CD14-positive monocyte (primary cell): ENCODE measurements around the gene NBAS. TPM values are rescaled to one million over a fixed set of nuclear protein-coding genes. Genes with fewer than 3 reads are reported as not detected.
A peak's percentile ranks its signal among the peaks of the same experiment; 100 is the strongest.

Source experiments
- DNase-seq, 3 donors: peaks; one replicate each; pipeline ENCODE4 v3.0.0-alpha.2; 2011 to 2022
- H2AFZ ChIP-seq: 2 replicates; pipeline ENCODE4 v1.6.0; 2012; ENCODE audit warnings: mild to moderate bottlenecking, low read depth, low read length, inconsistent platforms; ENCODE audit not compliant: insufficient read depth, poor library complexity, severe bottlenecking
- H3K27ac ChIP-seq, 2 donors: 1 replicate in 1 of 2; 2 replicates in 1 of 2; pipeline ENCODE4 v1.5.1; 2012 to 2013; ENCODE audit warnings: low read length in 2 of 2, control low read depth in 1 of 2, inconsistent platforms in 1 of 2, low read depth in 1 of 2, mild to moderate bottlenecking in 1 of 2
- H3K27me3 ChIP-seq, 2 donors: one replicate each; pipeline versions ENCODE4 v1.6.0 to v1.6.1; 2011 to 2013; ENCODE audit warnings: low read length in 2 of 2; ENCODE audit not compliant: control insufficient read depth in 2 of 2, insufficient read depth in 2 of 2
- H3K36me3 ChIP-seq, 2 donors: replicated peaks in 1 of 2; 1 replicate in 1 of 2; 2 replicates in 1 of 2; pipeline versions ENCODE4 v1.5.1 to v1.6.1; 2012 to 2013; ENCODE audit warnings: low read length in 2 of 2, control low read depth in 1 of 2, inconsistent platforms in 1 of 2, mild to moderate bottlenecking in 1 of 2; ENCODE audit not compliant: insufficient read depth in 2 of 2, control insufficient read depth in 1 of 2
- H3K4me1 ChIP-seq, 2 donors: 1 replicate in 1 of 2; 2 replicates in 1 of 2; pipeline versions ENCODE4 v1.5.1 to v1.6.1; 2012 to 2013; ENCODE audit warnings: low read length in 2 of 2, control low read depth in 1 of 2, inconsistent platforms in 1 of 2, mild to moderate bottlenecking in 1 of 2, moderate library complexity in 1 of 2; ENCODE audit not compliant: insufficient read depth in 2 of 2, control insufficient read depth in 1 of 2
- H3K4me2 ChIP-seq: replicated peaks from 2 replicates; pipeline ENCODE3; 2012; ENCODE audit warnings: low read length, moderate library complexity, mild to moderate bottlenecking; ENCODE audit not compliant: poor library complexity, severe bottlenecking; ENCODE audit errors: extremely low read depth
- H3K4me3 ChIP-seq, 3 experiments: fragments of 200-600 bp in 1 of 3; sonication (generic) in 1 of 3; replicated peaks in 1 of 3; 1 replicate in 2 of 3; 2 replicates in 1 of 3; pipeline ENCODE4 v1.5.1; 2011 to 2013; ENCODE audit warnings: low read length in 3 of 3, mild to moderate bottlenecking in 3 of 3, control low read depth in 2 of 3, low read depth in 2 of 3, inconsistent platforms in 1 of 3, moderate library complexity in 1 of 3
- H3K79me2 ChIP-seq: 2 replicates; pipeline ENCODE4 v1.6.0; 2012; ENCODE audit warnings: mild to moderate bottlenecking, control low read depth, inconsistent platforms, low read length, moderate library complexity; ENCODE audit not compliant: insufficient read depth
- H3K9ac ChIP-seq: 2 replicates; pipeline ENCODE4 v1.6.0; 2017; ENCODE audit warnings: low read length, mild to moderate bottlenecking; ENCODE audit not compliant: insufficient read depth, poor library complexity, severe bottlenecking
- H3K9me3 ChIP-seq, 2 donors: replicated peaks in 1 of 2; 1 replicate in 1 of 2; 2 replicates in 1 of 2; pipeline versions ENCODE4 v1.5.1 to v1.6.1; 2012 to 2013; ENCODE audit warnings: low read length in 2 of 2, control low read depth in 1 of 2; ENCODE audit not compliant: control insufficient read depth in 1 of 2, insufficient read depth in 1 of 2
- H4K20me1 ChIP-seq: 2 replicates; pipeline ENCODE4 v1.6.0; 2012; ENCODE audit warnings: mild to moderate bottlenecking, low read length, control low read depth, moderate library complexity; ENCODE audit not compliant: insufficient read depth
- H3K27ac Mint-ChIP-seq, 7 donors: one replicate each; pipeline ENCODE4 v1.8.0; 2020; ENCODE audit warnings: mild to moderate bottlenecking in 7 of 7, mixed read lengths in 7 of 7, moderate library complexity in 6 of 7, inconsistent platforms in 2 of 7
- H3K27me3 Mint-ChIP-seq, 3 donors: one replicate each; pipeline ENCODE4 v1.8.0; 2021 to 2022; ENCODE audit warnings: low read depth in 3 of 3, mild to moderate bottlenecking in 3 of 3, mixed read lengths in 3 of 3, moderate library complexity in 3 of 3, inconsistent platforms in 1 of 3
- H3K36me3 Mint-ChIP-seq, 2 donors: one replicate each; pipeline ENCODE4 v1.8.0; 2020; ENCODE audit warnings: mixed read lengths in 2 of 2, inconsistent platforms in 1 of 2, mild to moderate bottlenecking in 1 of 2
- H3K4me1 Mint-ChIP-seq: one replicate; pipeline ENCODE4 v1.8.0; 2020; ENCODE audit warnings: mild to moderate bottlenecking, mixed read lengths
- H3K4me3 Mint-ChIP-seq, 2 donors: one replicate each; pipeline ENCODE4 v1.8.0; 2020; ENCODE audit warnings: mild to moderate bottlenecking in 2 of 2, mixed read lengths in 2 of 2, moderate library complexity in 1 of 2
- H3K9me3 Mint-ChIP-seq, 7 donors: one replicate each; pipeline ENCODE4 v1.8.0; 2020 to 2022; ENCODE audit warnings: mixed read lengths in 7 of 7, mild to moderate bottlenecking in 6 of 7, moderate library complexity in 6 of 7, inconsistent platforms in 2 of 7
- CTCF ChIP-seq: fragments of 200-600 bp; IDR thresholded peaks from one replicate; pipeline ENCODE4 v1.8.0; 2022; ENCODE audit warnings: antibody characterized with exemption, mild to moderate bottlenecking
- WGBS: methylation state at CpG from one replicate; pipeline ENCODE4 v1.1.5; 2013; ENCODE audit warnings: missing lambda C conversion rate; ENCODE audit not compliant: insufficient coverage; 5-methylcytosine and 5-hydroxymethylcytosine counted together
- intact Hi-C, 2 donors: fragments of 100-400 bp; cut with micrococcal nuclease; formaldehyde crosslinking; loops; one replicate each; pipeline versions ENCODE4 v1.15.0 to v1.15.1; 2023
- polyA plus RNA-seq, 3 donors: library from polyadenylated mRNA; depleted of rRNA in 1 of 3; unstranded in 2 of 3; stranded (reverse) in 1 of 3; fragments of 300-500 nt in 2 of 3; fragments of >200 nt in 1 of 3; fragmentation: Illumina TruSeq in 2 of 3; gene quantifications; 1 replicate in 2 of 3; 2 replicates in 1 of 3; pipeline ENCODE4 v1.2.3, GENCODE V29; 2012 to 2021

NBAS gene
- polyA plus RNA-seq, 3 donors = 8.9 to 10.9 (median 8.9) TPM

- TF ChIP-seq CTCF = no peak
- Mint-ChIP-seq H3K27me3 (no peaks in the 10 kb centered on the region), H3K27ac (peak overlapping the region in 1 of 7 donors; percentile 1), H3K36me3 (peaks cover 43 to 61% of the 10 kb centered on the region in 2 donors), H3K4me1 (peaks cover 20% of the 10 kb centered on the region), H3K4me3 (no peak overlapping the region), H3K9me3 (peaks cover 0 to 5% (median 2%) of the 10 kb centered on the region in 7 donors)
- Histone ChIP-seq H2AFZ (no peak overlapping the region), H3K27me3 (no peaks in the 10 kb centered on the region), H3K27ac (no peak overlapping the region), H4K20me1 (no peaks in the 10 kb centered on the region), H3K4me3 (no peak overlapping the region), H3K4me1 (no peaks in the 10 kb centered on the region), H3K79me2 (no peaks in the 10 kb centered on the region), H3K4me2 (no peak overlapping the region), H3K36me3 (peaks cover 15 to 40% of the 10 kb centered on the region in 2 donors), H3K9ac (no peak overlapping the region), H3K9me3 (peaks cover 0 to 2% of the 10 kb centered on the region in 2 donors)
- intact Hi-C loops = no loop called here
- DNase-seq = no peak
- 0% methylated on average over 2 of the region's 4 CpGs for WGBS
Observed at GRCh38 chr2:15311201-15311907, 249.8 kb downstream of the NBAS start.

- peaks cover 19 to 55% of the 10 kb centered on the region in 2 donors for H3K36me3 ChIP-seq
- no peaks in the 10 kb centered on the region for H4K20me1 ChIP-seq
- no peak overlapping the region for H3K9ac ChIP-seq
- intact Hi-C loops = no loop called here
- H3K4me2 ChIP-seq = no peak overlapping the region
- H3K9me3 ChIP-seq = no peaks in the 10 kb centered on the region
- peaks cover 0 to 2% (median 0%) of the 10 kb centered on the region in 3 donors for H3K27me3 Mint-ChIP-seq
- no peaks in the 10 kb centered on the region for H3K27me3 ChIP-seq
- TF ChIP-seq CTCF = no peak
- H2AFZ ChIP-seq = no peak overlapping the region
- no peaks in the 10 kb centered on the region for H3K79me2 ChIP-seq
- WGBS = 100% methylated on average over 1 of the region's 2 CpGs
- DNase-seq = no peak
- no peaks in the 10 kb centered on the region for H3K4me1 ChIP-seq
- H3K4me1 Mint-ChIP-seq = peaks cover 18% of the 10 kb centered on the region
- peaks cover 3 to 9% (median 7%) of the 10 kb centered on the region in 7 donors for H3K9me3 Mint-ChIP-seq
- peaks cover 56 to 68% of the 10 kb centered on the region in 2 donors for H3K36me3 Mint-ChIP-seq
- H3K4me3 ChIP-seq = no peak overlapping the region
- no peak overlapping the region for H3K27ac ChIP-seq
- no peak overlapping the region for H3K4me3 Mint-ChIP-seq
- H3K27ac Mint-ChIP-seq = no peak overlapping the region
Observed at GRCh38 chr2:15307526-15307925, 253.6 kb downstream of the NBAS start.
